ENCODE results near the gene RFX2. TPM values are rescaled to one million over a fixed set of nuclear protein-coding genes. Genes with fewer than 3 reads are reported as not detected.

Gene RFX2
- total RNA-seq, 1 donor: 6.5 TPM

- no peak for DNase-seq (ENCODE audit: low read depth)
- TF ChIP-seq CTCF (IDR thresholded peaks at IDR 0.05; ENCODE audit: insufficient read depth, low read depth, low read length): no peak
- H3K4me3 ChIP-seq (ENCODE audit: low read depth, low read length): no peak overlapping the region
Observed at GRCh38 chr19:6100284-6100915, 9.9 kb downstream of the RFX2 start.

- DNase-seq (ENCODE audit: low read depth): no peak
- H3K4me3 ChIP-seq (ENCODE audit: low read depth, low read length): no peak overlapping the region
- no peak for TF ChIP-seq CTCF (IDR thresholded peaks at IDR 0.05; ENCODE audit: insufficient read depth, low read depth, low read length)
Observed at GRCh38 chr19:6099599-6099998, 10.7 kb downstream of the RFX2 start.

- TF ChIP-seq CTCF (IDR thresholded peaks at IDR 0.05; ENCODE audit: insufficient read depth, low read depth, low read length): no peak
- no peak for DNase-seq (ENCODE audit: low read depth)
- no peak overlapping the region for H3K4me3 ChIP-seq (ENCODE audit: low read depth, low read length)
Observed at GRCh38 chr19:6099033-6099432, 11.3 kb downstream of the RFX2 start.

GRCh38 chr19:6098574-6098973 is 11.7 kb downstream of the RFX2 start:
- H3K4me3 ChIP-seq (ENCODE audit: low read depth, low read length): no peak overlapping the region
- DNase-seq (ENCODE audit: low read depth): no peak
- TF ChIP-seq CTCF (IDR thresholded peaks at IDR 0.05; ENCODE audit: insufficient read depth, low read depth, low read length): no peak

- DNase-seq (ENCODE audit: low read depth): no peak
- no peak overlapping the region for H3K4me3 ChIP-seq (ENCODE audit: low read depth, low read length)
- no peak for TF ChIP-seq CTCF (IDR thresholded peaks at IDR 0.05; ENCODE audit: insufficient read depth, low read depth, low read length)
Observed at GRCh38 chr19:6097911-6098310, 12.4 kb downstream of the RFX2 start.

- no peak for DNase-seq (ENCODE audit: low read depth)
- no peak overlapping the region for H3K4me3 ChIP-seq (ENCODE audit: low read depth, low read length)
- no peak for TF ChIP-seq CTCF (IDR thresholded peaks at IDR 0.05; ENCODE audit: insufficient read depth, low read depth, low read length)
Observed at GRCh38 chr19:6095760-6096159, 14.5 kb downstream of the RFX2 start.
